ENCODE measurements around the gene JTB. TPM values are rescaled to one million over a fixed set of nuclear protein-coding genes. Genes with fewer than 3 reads are reported as not detected.
"Not testable (repeated sequence)": the region's sequence is repeated elsewhere in the genome, so short reads cannot be mapped to it uniquely, and the experiment has no call there.

JTB gene
- total RNA-seq, 1 experiment from 2014 or later = 115 TPM

DNA sequence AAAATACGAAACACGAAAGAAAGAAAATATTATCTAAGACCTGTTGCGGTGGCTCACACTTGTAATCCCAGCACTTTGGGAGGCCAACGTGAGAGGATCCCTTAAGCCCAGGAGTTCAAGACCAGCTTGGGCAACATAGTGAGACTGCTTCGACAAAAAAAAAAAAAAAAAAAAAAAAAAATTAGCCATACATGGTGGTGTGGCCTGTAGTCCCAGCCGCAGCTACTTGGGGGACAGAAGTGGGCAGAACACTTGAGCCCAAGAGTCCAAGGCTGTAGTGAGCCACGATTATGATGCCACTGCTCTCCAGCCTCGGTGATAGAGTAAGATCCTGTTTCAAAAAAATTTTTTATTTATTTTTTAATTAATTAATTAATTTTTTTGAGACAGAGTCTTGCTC is 10.1 kb upstream of the JTB start:
- peaks cover 14% of the 10 kb centered on the region for H3K27me3 Mint-ChIP-seq (ENCODE audit: unreplicated experiment)
- no TSS peak for BruUV-seq (replicated peaks)
- H3K27ac Mint-ChIP-seq (ENCODE audit: unreplicated experiment) = no peak overlapping the region
- H3K4me1 Mint-ChIP-seq (ENCODE audit: low read depth, unreplicated experiment) = peaks cover 63% of the 10 kb centered on the region
- peaks cover 63% of the 10 kb centered on the region for H3K36me3 Mint-ChIP-seq (ENCODE audit: insufficient read depth, unreplicated experiment)
- TF ChIP-seq, protein P1, sequence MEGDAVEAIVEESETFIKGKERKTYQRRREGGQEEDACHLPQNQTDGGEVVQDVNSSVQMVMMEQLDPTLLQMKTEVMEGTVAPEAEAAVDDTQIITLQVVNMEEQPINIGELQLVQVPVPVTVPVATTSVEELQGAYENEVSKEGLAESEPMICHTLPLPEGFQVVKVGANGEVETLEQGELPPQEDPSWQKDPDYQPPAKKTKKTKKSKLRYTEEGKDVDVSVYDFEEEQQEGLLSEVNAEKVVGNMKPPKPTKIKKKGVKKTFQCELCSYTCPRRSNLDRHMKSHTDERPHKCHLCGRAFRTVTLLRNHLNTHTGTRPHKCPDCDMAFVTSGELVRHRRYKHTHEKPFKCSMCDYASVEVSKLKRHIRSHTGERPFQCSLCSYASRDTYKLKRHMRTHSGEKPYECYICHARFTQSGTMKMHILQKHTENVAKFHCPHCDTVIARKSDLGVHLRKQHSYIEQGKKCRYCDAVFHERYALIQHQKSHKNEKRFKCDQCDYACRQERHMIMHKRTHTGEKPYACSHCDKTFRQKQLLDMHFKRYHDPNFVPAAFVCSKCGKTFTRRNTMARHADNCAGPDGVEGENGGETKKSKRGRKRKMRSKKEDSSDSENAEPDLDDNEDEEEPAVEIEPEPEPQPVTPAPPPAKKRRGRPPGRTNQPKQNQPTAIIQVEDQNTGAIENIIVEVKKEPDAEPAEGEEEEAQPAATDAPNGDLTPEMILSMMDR (IDR thresholded peaks at IDR 0.05; ENCODE audit: unreplicated experiment) = no peak
- DNase-seq = no peak
- intact Hi-C loops (cut with micrococcal nuclease; ENCODE audit: unreplicated experiment) = loop anchor here (2.0 to 10.0 kb wide), 4 partner anchors 67 to 633 kb away; partner anchors contain the start of genes NPR1 and S100A9
- CTCF ChIA-PET = interaction anchor here (0.9 to 2.3 kb wide), 4 partner anchors 10 to 186 kb away, joined by 4 to 18 read pairs (median 10); partner anchors contain the start of genes CREB3L4 and JTB
- H3K9me3 Mint-ChIP-seq (ENCODE audit: low read depth, unreplicated experiment) = no peaks in the 10 kb centered on the region
- H3K4me3 Mint-ChIP-seq (ENCODE audit: low read depth, unreplicated experiment) = no peak overlapping the region

DNA sequence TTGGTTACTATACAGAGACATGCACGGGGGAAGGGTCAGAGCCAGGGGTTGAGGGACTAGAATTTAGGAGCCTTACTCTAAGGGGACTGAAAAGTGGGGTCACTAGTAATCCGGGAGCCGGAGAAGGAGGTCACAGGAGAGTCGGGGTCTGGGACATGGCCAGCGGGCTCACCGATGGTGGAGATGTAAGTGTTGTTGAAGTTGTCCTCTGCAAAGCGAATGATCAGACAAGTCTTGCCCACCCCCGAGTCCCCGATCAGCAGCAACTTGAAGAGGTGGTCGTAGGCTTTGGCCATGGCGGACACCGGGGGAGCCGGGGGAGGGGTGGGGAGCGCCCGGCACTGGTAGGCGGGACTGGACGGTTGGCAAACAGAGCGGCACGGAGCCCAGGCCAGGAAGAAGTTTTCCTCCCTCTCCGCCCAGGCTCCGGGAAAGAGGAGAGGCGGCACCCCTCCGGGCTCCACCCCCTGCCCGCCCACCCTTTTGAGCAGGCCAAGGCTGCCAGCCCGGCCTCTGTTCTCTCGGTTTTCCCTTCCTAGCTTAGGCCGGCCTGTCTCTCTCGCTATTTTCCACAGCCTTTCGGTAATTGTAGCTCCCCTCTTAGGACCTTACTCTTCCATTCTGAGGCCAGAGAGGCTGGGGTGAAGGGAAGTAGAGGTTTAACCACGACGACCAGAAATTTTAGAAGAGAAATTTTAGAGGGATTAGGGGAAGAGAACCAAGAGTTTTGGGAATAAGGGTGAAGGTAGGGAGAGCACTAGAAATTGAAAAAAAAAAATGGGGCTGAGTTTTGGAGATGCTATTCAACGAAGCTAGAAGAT is 8.7 kb upstream of the JTB start, which contains the start of gene RAB13:
TSS of gene RAB13 (minus strand) at position 399 of the 821 bp plus-strand sequence. CDS start at position 296, 103 bp downstream.
- Mint-ChIP-seq H3K9me3 (ENCODE audit: low read depth, unreplicated experiment) (no peaks in the 10 kb centered on the region), H3K4me1 (ENCODE audit: low read depth, unreplicated experiment) (peaks cover 48% of the 10 kb centered on the region), H3K4me3 (ENCODE audit: low read depth, unreplicated experiment) (peak within 1 kb of the TSS; percentile 84), H3K36me3 (ENCODE audit: insufficient read depth, unreplicated experiment) (peaks cover 54% of the 10 kb centered on the region), H3K27ac (ENCODE audit: unreplicated experiment) (peak within 1 kb of the TSS; percentile 67), H3K27me3 (ENCODE audit: unreplicated experiment) (peaks cover 12% of the 10 kb centered on the region)
- peak; percentile 86 for DNase-seq
- TF ChIP-seq, protein P1 (IDR thresholded peaks at IDR 0.05; ENCODE audit: unreplicated experiment) = no peak
- CTCF ChIA-PET = interaction anchor here (0.5 to 2.3 kb wide), 16 partner anchors 8 to 373 kb away, joined by 3 to 18 read pairs (median 3); partner anchors contain the start of genes CREB3L4, DENND4B, GATAD2B and JTB
- intact Hi-C loops (cut with micrococcal nuclease; ENCODE audit: unreplicated experiment) = loop anchor here (1.0 to 10.0 kb wide), 7 partner anchors 41 to 631 kb away; partner anchors contain the start of genes NPR1 and S100A9
- BruUV-seq (replicated peaks) = no TSS peak

DNA sequence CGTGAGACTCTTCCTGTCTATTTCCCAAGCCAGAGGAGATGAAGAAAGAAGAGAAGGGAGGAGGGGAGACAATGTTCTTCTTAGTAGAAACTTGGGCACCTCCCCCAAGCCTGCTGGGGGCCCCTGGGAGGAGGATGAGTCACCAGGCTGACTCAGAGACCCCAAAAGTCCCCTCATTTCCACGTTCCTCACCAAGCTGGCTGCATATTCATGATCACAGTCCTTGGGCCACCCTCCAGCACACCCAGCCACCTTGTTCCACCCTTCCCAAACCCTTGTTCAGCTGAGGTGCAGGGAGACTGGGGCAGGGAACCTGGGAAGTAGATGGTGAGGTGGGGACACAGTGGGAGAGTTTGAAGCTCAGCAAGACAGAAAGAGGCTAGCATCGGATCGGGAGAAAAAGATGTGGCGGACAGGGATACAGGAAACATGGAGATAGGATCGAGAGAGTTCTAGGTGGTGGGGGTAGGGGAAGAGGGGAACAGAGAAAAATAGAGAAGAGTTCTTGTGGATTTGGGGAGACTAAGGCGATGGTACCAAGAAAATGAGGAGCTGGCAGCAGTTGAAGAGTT is 8.0 kb upstream of the JTB start:
- Mint-ChIP-seq H3K27me3 (ENCODE audit: unreplicated experiment) (peaks cover 4% of the 10 kb centered on the region), H3K27ac (ENCODE audit: unreplicated experiment) (peak overlapping the region; percentile 50), H3K4me3 (ENCODE audit: low read depth, unreplicated experiment) (peak overlapping the region; percentile 84), H3K4me1 (ENCODE audit: low read depth, unreplicated experiment) (peaks cover 41% of the 10 kb centered on the region), H3K36me3 (ENCODE audit: insufficient read depth, unreplicated experiment) (peaks cover 47% of the 10 kb centered on the region), H3K9me3 (ENCODE audit: low read depth, unreplicated experiment) (no peaks in the 10 kb centered on the region)
- no peak for DNase-seq
- intact Hi-C loops (cut with micrococcal nuclease; ENCODE audit: unreplicated experiment) = loop anchor here (5.0 to 10.0 kb wide), 3 partner anchors 308 to 631 kb away; partner anchors contain the start of genes NPR1 and S100A9
- CTCF ChIA-PET = interaction anchor here (0.5 to 2.1 kb wide), 6 partner anchors 18 to 184 kb away, joined by 3 to 18 read pairs (median 5); partner anchors contain the start of genes CREB3L4, DENND4B, GATAD2B and SLC39A1
- BruUV-seq (replicated peaks) = no TSS peak
- TF ChIP-seq, protein P1 (IDR thresholded peaks at IDR 0.05; ENCODE audit: unreplicated experiment) = no peak

DNA sequence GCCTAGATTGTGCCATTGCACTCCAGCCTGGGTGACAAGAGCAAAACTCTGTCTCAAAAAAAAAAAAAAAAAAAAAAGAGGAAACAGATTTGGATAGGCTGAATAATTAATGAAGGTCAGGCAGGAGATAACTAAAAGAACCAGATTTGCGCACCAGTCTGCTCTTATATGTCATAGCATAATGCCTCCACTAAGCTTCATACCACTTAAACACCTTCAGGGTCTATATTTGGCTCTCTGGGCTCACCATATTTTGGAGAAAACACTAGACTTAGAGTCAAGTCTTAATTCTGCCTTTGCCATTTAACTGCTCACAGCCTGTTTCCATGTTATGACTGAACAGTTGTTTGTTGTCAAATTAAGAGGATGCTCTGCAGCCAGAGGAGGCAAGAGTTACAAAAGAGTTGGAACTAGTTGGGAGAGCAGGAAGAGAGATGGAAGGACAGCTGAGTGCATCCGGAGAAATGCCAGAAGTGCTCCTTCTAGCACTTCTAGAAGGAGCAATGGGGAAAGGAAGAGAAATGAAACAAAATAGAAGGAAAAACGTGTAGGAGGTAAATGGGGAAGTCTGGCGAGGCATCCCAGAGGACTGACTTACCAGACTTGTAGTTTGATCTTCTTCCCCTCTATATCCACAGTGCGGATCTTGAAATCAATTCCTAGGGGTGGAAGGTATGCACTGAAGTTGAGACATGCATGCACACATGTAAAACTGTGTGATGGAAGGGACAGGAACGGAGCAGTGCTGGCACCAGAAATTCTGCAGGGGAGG is 6.8 kb upstream of the JTB start:
- no TSS peak for BruUV-seq (replicated peaks)
- TF ChIP-seq, protein P1 (IDR thresholded peaks at IDR 0.05; ENCODE audit: unreplicated experiment) = no peak
- H3K4me3 Mint-ChIP-seq (ENCODE audit: low read depth, unreplicated experiment) = peak overlapping the region; percentile 84
- no peaks in the 10 kb centered on the region for H3K27me3 Mint-ChIP-seq (ENCODE audit: unreplicated experiment)
- peaks cover 35% of the 10 kb centered on the region for H3K4me1 Mint-ChIP-seq (ENCODE audit: low read depth, unreplicated experiment)
- H3K36me3 Mint-ChIP-seq (ENCODE audit: insufficient read depth, unreplicated experiment) = peaks cover 38% of the 10 kb centered on the region
- no peak overlapping the region for H3K27ac Mint-ChIP-seq (ENCODE audit: unreplicated experiment)
- no peaks in the 10 kb centered on the region for H3K9me3 Mint-ChIP-seq (ENCODE audit: low read depth, unreplicated experiment)
- intact Hi-C loops (cut with micrococcal nuclease; ENCODE audit: unreplicated experiment) = loop anchor here (10.0 kb wide), 2 partner anchors 470 to 630 kb away; partner anchors contain the start of gene S100A9
- CTCF ChIA-PET = interaction anchor here (0.6 kb wide), 1 partner anchor 41 kb away, joined by 3 read pairs; no protein-coding TSS in a partner anchor
- DNase-seq = no peak

DNA sequence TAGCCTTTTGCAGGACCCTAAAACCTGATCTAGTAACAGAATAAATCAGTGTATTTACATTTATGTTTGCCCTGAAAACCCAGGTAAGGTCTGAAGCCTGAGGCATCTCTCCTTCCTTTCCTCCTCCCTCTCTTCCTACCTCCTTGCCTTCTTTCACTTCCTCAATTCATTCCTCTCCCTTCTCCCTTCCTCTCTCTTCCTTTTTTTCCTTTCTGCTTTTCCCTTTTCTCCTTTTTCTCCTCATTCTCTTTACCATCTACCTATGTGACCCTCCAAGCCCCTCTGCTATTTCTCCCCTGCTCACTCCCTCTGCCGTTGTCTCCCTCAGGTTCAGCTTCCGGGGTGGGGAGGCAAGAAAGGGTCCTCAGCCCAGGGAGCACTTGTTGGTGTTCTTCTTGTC is 4.3 kb upstream of the JTB start:
- H3K4me1 Mint-ChIP-seq (ENCODE audit: low read depth, unreplicated experiment) = peaks cover 42% of the 10 kb centered on the region
- CTCF ChIA-PET; H3K4me3 Mint-ChIP-seq (ENCODE audit: low read depth, unreplicated experiment); H3K27ac Mint-ChIP-seq (ENCODE audit: unreplicated experiment); H3K9me3 Mint-ChIP-seq (ENCODE audit: low read depth, unreplicated experiment); H3K27me3 Mint-ChIP-seq (ENCODE audit: unreplicated experiment); DNase-seq: not testable (repeated sequence)
- peaks cover 55% of the 10 kb centered on the region for H3K36me3 Mint-ChIP-seq (ENCODE audit: insufficient read depth, unreplicated experiment)
- intact Hi-C loops (cut with micrococcal nuclease; ENCODE audit: unreplicated experiment) = loop anchor here (10.0 kb wide), 2 partner anchors 467 to 627 kb away; partner anchors contain the start of gene S100A9
- BruUV-seq (replicated peaks) = TSS peak; percentile 90

Measured in Calu3 (cell line).